T-helper 1 cell treated with Interleukin-12 subunit alpha and Interleukin-12 subunit beta and Interleukin-4 antibody, amounts not matched to agents 30 ng/mL and 1 ng/mL, for 36 hours (primary cell): ENCODE results near the gene ABCC8. TPM values are rescaled to one million over a fixed set of nuclear protein-coding genes. Genes with fewer than 3 reads are reported as not detected.

Source experiments
- intact Hi-C: fragments of 100-400 bp; cut with micrococcal nuclease; formaldehyde crosslinking; loops from one replicate; pipeline ENCODE4 v1.15.1; 2024
- total RNA-seq: library from RNA; stranded (reverse); gene quantifications from 2 replicates; pipeline ENCODE4 v1.2.3, GENCODE V29; 2022

ABCC8 gene
- total RNA-seq, 1 donor from 2014 or later: not detected

DNA sequence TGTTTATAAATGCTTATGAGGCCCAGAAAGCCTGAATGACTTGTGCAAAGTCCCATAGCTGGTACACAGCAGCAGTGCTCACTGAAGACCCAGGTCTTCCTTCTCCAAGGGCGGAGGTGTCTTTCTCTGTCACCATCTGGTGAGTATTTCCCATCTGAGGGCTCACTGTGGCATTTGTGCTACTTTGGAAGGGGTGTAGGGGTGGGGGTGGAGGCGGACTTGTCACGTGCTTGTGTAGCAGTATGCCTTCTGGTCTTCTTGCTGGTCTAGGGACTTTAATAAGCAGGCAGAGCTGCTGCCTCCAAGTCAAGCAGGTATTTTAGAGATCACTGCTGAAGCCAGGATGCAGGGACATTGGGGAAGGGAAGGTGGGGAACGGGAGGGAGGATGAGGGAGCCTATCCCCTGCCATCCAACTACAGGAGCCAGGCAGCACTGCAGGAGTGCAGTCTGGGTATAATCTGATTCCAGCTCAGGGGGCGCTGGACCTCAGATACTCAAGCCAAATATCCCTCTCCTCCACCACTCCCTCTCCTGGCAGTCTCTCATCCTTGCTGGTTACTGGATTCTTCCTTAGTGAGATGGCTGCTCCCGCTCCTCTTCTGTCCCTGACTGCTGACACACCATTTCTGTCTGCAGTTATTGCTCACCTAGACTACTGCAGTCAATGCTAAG, 3.4 kb downstream of the ABCC8 start:
- intact Hi-C loops: no loop called here

DNA sequence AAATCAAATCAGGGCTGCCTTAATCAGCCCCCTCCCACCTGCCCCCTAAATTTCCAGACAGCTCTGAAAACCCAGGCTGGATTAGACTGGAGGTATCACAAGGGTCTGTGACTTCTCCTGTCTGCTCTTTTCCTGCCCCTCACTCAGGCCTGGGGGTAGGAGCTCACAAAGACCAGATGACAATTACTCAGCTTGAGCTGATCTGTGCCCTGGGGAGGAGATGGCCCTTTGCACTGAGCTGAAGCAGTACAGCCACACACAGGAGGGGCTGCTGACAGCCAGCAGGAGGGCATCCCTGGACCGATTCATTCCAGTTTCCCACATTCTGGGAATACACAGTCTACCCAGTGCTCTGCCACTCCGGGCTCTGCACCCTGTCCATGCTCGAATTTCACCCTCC, 4.2 kb downstream of the ABCC8 start:
- intact Hi-C loops: no loop called here

DNA sequence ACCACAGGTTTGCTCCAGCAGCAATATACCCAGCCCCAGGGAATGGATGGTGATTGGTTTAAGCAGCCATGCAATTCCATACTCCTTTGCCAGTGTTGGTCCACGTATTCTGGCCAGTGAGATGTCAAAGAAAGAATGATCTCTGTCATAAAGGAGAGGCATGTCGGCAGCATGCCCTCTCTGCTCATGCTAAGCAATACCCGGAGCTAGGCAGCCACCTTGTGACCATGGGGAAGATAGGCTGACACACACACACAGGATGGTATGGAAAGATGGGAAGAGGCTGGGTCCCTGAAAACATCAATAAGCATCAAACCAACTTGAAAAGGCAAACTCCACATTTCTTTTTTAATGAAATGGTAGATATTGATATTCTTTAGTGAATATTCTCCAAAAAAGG, 5.1 kb downstream of the ABCC8 start:
- intact Hi-C loops: no loop called here

DNA sequence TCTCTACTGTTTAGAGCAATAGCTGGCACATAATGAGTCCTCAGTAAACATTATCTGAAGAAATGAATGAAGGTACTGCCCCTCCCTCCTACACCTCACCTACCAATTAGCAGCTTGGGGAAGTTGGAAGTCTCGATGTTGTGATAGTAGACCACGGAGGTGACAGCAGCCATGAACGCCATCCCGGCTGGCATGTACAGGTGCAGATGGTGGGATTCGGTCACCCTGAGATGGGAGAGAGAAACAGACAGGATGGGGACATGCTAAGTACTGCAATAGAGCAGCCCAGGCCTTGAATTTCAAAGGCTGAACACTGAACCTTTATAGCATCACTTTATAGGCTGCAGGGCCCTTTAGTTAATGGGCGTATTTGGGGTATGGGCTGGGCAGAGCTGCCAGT, 6.6 kb downstream of the ABCC8 start:
- intact Hi-C loops: no loop called here

DNA sequence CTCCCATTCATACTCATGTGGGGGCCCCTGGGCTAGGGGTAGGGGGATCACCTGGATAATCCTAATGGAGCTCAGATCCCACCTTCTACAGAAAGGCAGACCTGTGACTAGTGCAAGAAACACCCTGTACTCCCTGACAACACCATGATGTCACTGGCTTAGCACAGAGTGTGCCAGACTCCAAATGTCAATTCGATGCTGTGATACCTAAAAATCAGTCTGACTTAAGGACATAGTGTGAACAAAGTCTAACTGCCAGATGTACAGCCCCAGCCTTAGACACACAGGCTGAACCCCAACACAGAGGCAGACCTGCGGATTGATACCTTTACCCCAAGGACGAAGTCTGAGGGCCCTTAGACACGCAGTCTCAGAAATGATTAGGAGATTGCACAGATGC, 8.5 kb downstream of the ABCC8 start:
- intact Hi-C loops: no loop called here

DNA sequence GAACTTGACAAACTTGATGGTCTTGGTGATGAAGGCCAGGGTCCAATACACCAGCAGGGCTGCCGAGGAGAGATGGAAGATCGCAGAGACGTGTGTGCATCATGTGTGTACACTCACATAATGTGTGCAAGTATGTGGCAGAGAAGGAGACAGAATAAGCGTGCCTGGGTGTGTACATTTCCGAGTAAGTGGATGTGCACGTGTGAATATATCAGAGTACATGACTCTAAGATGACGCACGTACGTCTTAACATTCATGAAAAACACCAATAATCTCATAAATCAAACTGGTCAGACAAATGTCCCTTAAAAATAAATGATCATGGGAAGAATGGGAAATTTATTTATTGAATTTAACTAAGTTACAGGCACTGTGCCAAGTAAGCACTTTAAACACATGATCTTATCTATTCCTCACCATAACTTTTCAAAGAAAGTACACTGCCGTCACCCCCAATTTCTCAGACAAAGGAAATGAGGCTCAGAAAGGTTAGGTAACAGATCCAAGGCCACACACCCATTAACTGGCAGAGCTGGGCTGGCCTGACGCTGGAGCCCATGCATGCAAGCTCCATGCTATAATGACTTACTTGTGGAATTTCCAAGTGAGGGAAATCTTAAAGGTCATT, 13.0 kb downstream of the ABCC8 start:
- intact Hi-C loops: no loop called here

DNA sequence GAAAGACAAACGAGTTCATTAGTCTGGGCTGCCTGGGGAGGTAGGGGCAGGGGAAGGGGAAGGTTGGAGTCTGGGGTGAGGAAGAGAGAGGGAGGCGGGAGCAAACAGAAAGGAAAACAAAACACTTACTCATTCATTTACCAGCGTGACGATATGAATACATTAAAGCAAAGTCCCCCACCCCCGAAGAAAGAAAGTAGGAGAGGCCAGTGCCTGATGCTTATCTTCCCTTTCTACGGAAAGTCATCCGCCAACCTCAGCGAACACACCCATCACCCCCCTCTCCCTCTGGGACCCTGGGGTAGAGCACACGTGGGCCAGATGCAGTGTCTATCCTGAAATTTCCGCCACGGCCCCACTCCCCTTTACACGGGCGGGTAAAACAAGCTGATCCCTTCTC, 13.7 kb downstream of the ABCC8 start:
- intact Hi-C loops: no loop called here

DNA sequence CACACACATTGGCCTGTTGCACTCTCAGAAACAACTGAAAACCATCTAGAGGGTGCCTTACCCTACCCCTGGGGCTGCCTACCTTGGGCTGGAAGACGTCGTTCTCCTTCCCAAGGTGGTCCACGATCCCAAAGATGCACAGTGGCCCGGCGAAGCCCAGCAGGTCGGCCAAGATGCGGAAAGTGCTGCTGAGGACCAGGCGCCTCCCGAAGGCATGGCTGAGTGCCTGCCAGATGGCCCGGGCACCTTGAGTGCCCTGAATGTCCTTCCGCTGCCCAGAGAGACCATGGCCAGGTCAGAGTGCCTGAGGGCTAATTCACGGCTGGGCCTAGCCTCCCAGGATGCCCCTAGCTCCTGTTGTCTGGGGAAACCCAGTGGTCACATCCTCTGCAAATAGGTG, 16.2 kb downstream of the ABCC8 start:
- intact Hi-C loops: no loop called here

DNA sequence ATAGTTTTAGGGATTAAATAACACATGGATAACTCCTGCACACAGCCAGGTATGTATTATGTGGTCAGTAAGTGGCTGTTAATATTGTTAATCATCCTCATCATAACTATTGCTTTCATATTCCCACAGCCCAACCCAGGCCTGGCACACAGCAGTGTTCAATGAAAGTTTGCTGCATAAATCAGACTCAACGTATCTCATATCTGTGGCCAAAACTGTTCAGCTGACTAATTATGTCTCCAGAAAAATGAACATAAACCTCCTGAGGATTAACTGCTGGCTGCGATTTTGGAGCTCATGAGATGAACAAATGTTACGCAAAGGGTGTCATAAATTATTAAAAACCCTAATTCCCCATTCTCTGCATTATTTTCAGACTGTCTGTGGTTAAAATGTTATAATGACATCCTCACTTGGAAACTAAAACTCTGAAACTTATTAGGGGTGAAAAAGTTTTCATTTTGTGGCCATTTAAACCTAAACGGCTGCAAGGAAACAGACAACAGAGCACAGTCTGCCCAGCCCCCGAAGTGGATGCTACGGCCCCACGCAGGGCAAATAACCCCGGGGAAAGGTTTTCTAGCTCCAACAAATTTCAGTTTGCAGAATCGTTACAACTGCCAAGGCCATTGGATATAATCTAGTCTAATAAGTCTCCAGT, 17.3 kb downstream of the ABCC8 start:
- intact Hi-C loops: no loop called here

DNA sequence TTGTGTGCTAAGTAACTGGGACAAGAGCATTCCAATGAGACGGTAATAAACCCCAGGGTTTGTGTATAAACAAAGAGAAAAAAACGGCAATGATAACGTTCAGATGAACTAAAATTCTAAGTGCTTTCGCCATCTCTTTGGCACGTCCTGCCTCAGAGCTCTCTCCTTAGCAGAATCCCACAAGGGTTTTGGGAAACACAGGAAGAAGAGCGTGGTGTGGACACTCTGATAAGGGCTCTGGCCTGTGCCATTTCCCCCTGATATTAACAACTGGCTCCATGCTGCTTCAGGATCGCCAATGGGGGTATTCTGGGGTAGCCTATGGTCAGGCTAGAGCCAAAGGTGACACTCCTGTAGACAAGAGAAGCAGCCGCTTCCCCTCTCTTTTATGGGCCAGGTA, 18.4 kb downstream of the ABCC8 start:
- intact Hi-C loops: no loop called here

DNA sequence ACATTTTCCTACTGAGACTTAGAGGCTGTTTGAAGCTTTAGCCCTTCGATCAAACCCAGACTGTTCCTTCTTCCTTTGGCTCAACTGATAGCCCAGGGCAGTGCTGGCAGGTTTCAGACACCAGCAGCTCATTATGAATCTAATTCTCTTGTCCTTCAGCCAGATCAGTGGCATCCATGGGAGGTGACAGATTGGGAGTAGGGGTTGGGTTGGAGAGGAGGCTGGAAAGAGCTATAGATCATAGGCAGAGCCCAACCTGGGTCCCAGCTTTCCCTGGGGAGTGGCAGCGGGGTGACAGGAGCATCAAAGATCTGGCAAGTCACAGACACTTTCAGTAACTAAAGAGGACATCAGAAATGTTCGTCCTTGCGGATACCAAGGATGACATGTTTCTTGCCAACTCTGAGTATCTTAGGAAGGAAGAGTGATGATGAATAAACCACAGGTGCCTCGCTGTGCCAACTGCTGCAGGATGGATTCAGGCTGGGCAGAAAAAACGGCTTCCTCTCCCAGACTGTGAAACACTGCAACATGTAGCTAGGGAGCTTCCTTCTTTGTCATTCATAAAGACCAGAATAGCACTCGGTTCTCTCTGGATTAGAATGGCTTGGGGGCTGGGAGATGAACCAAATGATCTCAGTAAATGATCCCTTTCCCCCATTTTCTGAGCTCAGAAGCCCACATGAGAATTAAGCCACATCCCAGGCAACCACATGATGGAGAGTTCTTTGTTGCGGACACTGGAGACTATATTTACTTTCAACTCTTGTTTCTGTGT, 19.1 kb downstream of the ABCC8 start:
- intact Hi-C loops: no loop called here

DNA sequence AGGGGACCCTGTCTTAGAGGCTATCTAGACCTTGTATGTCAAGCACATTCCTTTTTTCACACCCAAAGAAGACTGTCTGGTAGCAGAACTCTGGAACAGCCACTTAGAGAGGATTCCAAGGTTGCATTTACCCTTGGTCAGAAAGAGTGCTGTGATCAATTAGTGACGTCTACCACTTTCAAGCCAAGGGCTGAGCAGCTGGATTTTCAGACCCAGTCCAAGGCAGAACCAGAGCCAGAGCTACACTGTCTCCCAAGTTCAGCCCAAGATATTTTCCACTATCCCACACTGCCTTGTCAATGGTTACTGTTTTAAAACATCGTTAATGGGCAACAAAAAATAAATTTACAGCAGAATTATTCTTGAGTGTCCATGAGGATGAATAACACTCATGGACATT, 24.0 kb downstream of the ABCC8 start:
- intact Hi-C loops: no loop called here

DNA sequence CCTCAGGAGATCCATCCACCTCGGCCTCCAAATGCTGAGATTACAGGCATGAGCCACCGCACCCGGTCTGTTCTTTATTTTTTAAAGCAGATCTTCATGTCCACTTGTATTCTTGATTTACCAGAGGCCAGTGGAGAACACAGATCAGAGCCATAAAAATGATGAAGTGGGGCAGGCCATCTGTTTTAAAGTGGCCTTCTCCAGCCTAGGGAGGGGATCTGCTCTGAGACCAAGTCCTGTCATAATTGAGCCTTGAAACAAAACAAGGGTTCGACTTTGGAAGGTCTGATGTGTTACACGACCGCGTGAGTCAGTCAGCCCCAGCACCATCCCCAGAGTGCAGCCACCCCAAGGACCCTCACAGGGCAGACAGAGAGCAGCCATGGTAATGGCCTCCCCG, 27.5 kb downstream of the ABCC8 start:
- intact Hi-C loops: no loop called here

DNA sequence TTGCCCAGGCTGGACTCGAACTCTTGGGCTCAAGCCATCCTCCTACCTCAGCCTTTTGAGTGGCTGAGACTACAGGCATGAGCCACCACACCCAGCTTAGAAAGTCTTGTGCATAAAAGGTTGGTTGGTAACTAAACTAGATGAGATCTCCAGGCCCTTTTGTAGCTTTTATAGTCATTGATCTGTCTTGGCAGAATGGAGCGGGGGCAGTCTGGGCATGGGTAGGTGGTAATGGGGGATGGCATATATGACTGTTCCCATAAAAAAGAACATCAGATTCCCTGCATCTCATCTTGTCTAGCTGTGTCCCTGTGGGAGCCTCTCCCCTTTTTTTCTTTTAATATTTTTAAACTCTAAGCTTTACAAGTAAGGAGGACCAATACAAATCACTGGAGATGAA, 30.2 kb downstream of the ABCC8 start:
- intact Hi-C loops: no loop called here

DNA sequence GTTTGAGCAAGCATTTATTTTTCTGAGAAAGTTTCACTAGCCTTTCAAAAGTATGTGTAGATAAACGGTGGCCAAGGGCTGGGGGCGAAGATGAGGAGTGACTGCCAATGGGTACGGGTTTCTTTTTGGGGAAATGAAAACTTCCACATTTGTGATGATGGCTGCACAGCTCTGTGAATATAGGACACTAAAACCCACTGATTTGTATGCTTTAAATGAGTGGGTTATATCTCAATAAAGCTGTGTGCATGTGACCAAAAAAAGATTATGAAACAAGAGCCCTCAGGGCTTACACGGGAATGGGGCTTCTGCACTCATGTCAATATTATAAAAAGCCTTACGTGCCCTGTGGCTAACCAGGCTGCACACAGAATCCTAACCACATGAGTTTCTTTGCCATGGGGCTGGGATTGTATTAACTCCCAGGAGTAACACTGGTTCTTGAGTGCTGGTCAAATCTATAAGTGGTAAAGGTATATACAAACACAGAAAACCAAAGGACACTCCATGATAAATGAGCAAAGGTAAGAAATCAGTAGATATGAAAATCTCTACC, 31.3 kb downstream of the ABCC8 start:
- intact Hi-C loops: no loop called here

DNA sequence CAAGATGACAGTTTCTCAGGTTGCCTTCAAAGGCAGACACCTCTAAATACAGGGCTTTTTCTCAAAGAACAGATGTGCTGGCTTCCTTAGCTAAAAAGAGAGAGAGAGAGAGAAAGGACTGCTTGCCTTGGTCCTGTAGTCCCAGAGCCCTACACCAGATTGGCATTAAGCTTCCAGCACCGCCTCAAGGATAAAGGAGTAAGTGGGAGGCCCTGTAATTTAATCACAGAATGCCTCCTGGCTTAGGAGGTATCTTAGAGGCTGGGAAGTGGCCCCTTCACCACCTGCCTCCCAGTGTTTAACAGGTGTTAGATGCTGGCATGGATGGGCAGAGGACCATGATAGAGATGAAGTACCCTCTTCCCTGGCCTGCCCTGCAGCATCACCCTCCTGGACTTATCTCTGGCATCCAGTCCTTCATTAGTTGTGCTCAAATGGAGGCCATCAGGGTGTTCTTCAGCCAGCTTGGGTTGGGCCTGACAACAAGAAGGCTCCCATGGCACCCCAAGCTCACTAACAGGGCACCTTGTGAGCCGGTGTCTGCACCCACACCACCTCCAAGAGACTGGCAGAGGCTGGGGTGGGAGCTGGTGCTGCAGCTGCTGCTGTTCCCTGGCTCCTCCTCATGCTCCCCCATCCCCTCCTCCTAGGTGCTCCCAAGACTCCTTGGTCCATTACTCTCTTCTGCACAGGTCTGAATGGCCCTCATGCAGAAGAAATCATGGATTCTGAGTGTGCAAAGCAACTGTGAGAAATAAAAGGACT, 32.5 kb downstream of the ABCC8 start:
- intact Hi-C loops: no loop called here

DNA sequence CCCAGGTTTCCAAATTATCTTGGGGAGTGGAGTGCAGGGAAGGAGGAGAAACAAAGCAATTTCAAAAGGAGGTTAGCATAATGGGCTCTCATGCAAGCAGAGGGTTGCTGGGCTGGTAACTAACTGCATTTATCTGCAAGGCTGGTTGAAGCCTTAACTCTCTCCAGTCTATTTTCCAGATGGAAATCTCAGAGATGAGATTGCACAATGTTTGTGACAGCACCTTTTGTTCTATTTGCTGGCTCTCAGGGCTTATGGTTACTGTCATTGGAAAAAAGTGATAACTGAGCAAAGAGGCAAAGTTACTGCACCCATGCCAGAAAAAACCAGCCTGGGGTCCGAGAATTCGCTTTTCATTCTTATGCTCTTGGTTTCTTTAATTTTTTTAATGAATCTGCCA, 33.2 kb downstream of the ABCC8 start:
- intact Hi-C loops: no loop called here

DNA sequence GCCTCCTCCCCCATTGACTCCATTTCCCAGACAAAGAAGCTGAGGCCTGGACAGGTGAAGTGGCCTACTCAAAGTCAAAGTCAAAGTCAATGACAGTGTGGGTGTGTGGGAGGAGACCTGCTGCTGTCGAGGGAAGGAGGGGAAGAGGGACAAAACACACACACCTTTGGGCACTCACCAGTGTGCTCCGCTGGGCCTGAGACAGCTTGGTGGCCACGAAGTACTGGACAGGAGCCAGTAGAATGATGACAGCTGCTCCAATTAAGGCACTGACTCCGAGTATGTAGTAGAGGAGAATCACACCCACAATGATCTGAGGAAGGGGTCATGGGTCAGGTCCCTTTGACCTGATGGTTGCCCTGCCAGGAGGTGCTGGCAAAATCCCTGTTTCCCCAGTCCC, 33.6 kb downstream of the ABCC8 start:
- intact Hi-C loops: no loop called here

DNA sequence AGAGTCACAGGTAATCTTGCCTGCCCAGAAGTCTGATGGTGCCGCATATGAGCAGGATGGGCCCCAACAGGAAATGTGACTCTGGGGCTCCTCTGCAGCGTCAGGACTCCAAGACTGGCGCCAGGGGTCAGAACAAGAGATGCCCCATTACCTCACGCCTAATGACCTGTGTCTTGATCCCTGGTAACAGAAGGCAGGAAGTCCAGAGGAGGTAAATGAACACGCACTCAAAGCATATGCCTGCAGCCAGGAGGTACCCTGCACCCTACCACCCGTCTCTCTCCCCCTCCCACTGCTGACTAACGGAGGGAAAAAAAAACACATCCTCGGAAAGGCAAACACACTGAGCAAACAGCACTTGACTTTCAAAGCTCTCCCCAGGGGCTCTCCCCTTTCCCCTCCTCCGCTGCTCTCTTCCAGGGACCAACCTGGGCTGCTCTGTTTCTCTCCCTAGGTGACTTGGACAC, 37.3 kb downstream of the ABCC8 start:
- intact Hi-C loops: no loop called here

DNA sequence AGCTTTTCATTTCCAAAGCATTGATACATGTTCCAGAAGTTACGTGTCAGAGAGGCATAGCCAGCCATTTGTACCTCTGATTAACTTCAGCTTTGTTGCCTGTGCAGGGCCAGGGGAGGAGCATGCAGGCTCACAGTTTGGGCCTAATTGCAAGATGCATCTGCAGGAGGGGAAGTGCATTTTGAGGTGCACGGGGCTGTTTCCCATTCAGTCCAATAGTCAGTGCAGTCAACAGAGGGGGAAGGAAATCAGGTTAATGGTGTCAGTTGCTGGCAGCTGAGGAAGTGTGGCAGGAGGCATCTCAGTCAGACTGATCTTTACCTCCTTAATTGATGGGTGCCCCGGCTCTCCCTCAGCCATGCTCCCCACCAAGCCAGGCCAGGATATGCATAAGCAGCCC, 39.3 kb downstream of the ABCC8 start:
- intact Hi-C loops: no loop called here

DNA sequence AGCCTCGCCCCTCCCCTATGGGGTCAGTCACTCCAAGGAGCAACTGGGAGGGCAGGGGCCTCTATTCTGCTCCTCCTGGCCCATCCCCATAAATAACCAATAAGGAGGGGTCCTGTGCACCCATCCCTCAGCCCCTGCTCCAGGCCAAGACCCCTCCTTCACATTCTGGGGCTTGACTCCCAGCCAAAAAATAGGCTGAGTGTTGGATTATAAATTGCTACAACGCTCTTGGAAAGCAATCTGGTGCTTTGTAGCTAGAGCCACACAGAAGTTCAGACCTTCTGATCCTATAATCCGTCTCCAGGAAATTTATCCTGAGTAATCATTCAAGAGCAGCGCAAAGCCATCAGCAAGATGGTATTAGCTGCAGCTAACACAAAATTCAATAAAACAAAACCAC, 42.5 kb downstream of the ABCC8 start:
- intact Hi-C loops: no loop called here
